OCI-LY3 (cell line): ENCODE results near the gene DACT2.

Source experiments
- CTCF ChIP-seq: fragments of 200-600, 300-600 bp; sonication (generic); IDR thresholded peaks from 2 replicates; pipeline ENCODE4 v1.5.1; 2014; ENCODE audit warnings: antibody characterized with exemption, low read length, low read depth
- EZH2phosphoT487 ChIP-seq: fragments of 200-600 bp; shearing (Covaris generic); IDR thresholded peaks from 2 replicates; pipeline ENCODE4 v1.6.1; 2018; ENCODE audit warnings: antibody characterized with exemption, mixed run types, low read depth

GRCh38 chr6:168284187-168284586 is 35.4 kb downstream of the DACT2 start:
- TF ChIP-seq CTCF (no peak), EZH2phosphoT487 (no peak)
